SK-N-MC (cell line): ENCODE measurements around the gene MYO18B.

Source experiments
- DNase-seq: peaks from one replicate; pipeline ENCODE4 v3.0.0-alpha.2; 2011; ENCODE audit warnings: low read depth, low spot score
- H3K27ac ChIP-seq: fragments of 200-600 bp; sonication (generic); 2 replicates; pipeline ENCODE4 v1.5.1; 2016; ENCODE audit warnings: mixed run types
- H3K36me3 ChIP-seq: fragments of 200-600 bp; sonication (generic); 2 replicates; pipeline ENCODE4 v1.6.1; 2017; ENCODE audit warnings: antibody characterized with exemption, low read length, mixed read lengths; ENCODE audit not compliant: insufficient read depth
- H3K4me3 ChIP-seq: fragments of 200-600 bp; sonication (generic); 2 replicates; pipeline ENCODE4 v1.5.1; 2016
- H3K9ac ChIP-seq: fragments of 200-600 bp; sonication (generic); 2 replicates; pipeline ENCODE4 v1.8.0; 2017; ENCODE audit warnings: mixed run types, mixed read lengths; ENCODE audit not compliant: insufficient read length
- H3K9me3 ChIP-seq: fragments of 200-600 bp; sonication (generic); 2 replicates; pipeline ENCODE4 v1.6.1; 2017; ENCODE audit warnings: low read depth, mild to moderate bottlenecking, antibody characterized with exemption, low read length, moderate library complexity, mixed read lengths
- EZH2 ChIP-seq: fragments of 200-600 bp; sonication (generic); IDR thresholded peaks from one replicate; pipeline ENCODE4 v1.6.1; 2017; ENCODE audit warnings: antibody characterized with exemption
- FOXP2 ChIP-seq: optimal IDR thresholded peaks from 2 replicates; pipeline ENCODE3; 2011; ENCODE audit warnings: mild to moderate bottlenecking, moderate library complexity; ENCODE audit not compliant: insufficient read depth; ENCODE audit errors: extremely low read length, control extremely low read depth
- POLR2AphosphoS5 ChIP-seq: IDR thresholded peaks from 2 replicates; pipeline ENCODE4 v1.6.1; 2012; ENCODE audit warnings: mild to moderate bottlenecking, low read depth, low read length, borderline replicate concordance

MYO18B gene

DNA sequence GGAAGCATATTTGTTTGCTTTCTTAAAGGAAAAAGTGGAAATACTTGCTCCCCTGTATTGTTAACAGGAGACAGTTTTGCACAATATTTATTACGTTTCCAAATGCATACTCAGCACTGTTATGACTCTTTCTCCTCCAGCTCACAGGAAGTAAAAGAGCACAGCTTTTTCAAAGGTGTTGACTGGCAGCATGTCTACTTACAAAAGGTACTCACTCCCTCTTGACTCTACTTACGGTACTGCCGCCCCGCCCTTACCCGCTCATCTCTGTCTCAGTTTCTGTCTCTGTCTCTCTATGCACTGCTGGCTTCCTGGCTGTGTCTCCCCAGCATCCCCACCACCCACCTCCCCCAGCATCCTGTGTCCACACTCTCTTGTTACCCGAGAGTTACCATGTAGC, 32.2 kb upstream of the MYO18B start:
- no peak for DNase-seq
- H3K27ac ChIP-seq: no peak overlapping the region
- no peak overlapping the region for H3K4me3 ChIP-seq
- no peaks in the 10 kb centered on the region for H3K9me3 ChIP-seq
- H3K36me3 ChIP-seq: no peaks in the 10 kb centered on the region
- TF ChIP-seq POLR2AphosphoS5 (no peak), EZH2 (no peak), FOXP2 (no peak)
- H3K9ac ChIP-seq: no peak overlapping the region

DNA sequence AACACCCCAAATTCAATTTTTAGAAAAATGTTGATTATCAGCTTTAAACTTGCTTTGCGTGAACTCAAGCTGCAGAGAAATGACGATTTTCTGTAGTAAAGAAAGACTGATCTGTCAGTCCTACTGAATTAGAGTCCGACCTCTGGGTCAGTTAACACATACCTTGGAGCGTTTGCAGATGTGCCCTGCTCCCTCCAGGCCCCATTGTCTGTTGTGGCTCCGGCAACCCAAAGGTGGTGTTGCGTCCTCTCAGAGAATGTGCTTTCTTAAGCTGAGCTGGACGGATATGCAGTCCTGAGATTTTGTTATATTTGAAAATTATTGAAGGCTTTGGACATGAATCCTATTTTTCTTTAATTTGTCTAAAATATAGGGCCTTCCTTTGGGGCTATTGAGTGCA, 31.5 kb upstream of the MYO18B start:
- Histone ChIP-seq H3K27ac (no peak overlapping the region), H3K36me3 (no peaks in the 10 kb centered on the region), H3K9ac (no peak overlapping the region), H3K9me3 (no peaks in the 10 kb centered on the region), H3K4me3 (no peak overlapping the region)
- TF ChIP-seq POLR2AphosphoS5 (no peak), FOXP2 (no peak), EZH2 (no peak)
- DNase-seq: no peak

DNA sequence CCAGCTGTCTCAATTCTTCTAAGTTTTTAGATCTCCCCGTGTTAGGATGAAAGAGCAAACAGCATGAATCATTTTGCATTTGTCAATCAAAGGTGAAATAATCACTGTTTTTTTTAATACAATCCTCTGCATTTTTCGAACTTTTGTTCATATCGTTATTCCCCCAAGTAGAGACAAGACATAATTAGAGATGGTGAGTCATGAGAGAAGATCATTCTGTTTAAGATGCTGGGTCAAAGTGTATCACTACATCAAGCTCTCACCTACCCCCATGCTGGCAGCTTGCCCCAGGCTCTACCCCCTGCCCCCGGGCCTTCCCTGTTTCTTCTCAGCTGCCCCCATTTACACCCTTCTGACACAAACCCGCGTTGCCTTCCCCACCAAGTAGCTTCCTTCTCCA, 30.5 kb upstream of the MYO18B start:
- Histone ChIP-seq H3K4me3 (no peak overlapping the region), H3K27ac (no peak overlapping the region), H3K9me3 (no peaks in the 10 kb centered on the region), H3K36me3 (no peaks in the 10 kb centered on the region), H3K9ac (no peak overlapping the region)
- no peak for DNase-seq
- TF ChIP-seq POLR2AphosphoS5: no peak
- TF ChIP-seq FOXP2: no peak
- no peak for TF ChIP-seq EZH2

DNA sequence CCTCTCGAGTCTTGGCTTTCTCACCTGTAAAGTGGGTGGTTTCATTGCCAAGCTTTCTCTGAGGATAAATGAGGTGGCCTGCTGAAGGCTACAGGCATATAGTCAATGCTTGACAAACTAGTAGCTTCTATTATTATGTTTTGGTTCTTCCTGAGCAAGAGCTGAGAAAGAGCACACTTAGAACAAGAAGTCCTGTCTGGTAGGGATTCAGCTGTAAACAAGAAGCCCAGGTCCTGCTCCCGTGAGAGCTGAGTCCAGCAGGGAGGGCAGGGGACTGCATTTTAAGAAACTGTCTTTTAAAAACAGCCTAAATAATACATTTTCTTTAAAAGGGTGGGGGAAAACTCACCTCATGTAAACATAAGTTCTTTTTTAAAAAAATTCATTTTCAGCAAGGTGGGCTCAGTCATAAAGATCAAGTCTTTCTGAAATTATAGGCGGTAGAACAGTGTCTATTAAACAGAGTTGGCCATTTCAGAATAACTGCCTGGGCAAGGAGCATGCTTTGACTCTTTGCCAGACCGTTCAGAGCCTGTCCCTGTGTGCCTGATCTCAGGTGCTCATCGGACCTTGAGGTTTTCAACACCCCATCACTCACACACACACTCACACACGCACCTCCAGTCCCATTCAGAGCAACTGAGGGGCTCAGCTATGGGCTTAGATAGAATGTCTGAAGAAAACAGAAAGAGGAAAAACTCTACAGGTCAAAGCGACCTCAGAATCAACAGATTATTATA, 29.2 kb upstream of the MYO18B start:
- no peak overlapping the region for H3K4me3 ChIP-seq
- no peak for DNase-seq
- TF ChIP-seq EZH2 (no peak), POLR2AphosphoS5 (no peak), FOXP2 (no peak)
- no peaks in the 10 kb centered on the region for H3K36me3 ChIP-seq
- H3K9me3 ChIP-seq: no peaks in the 10 kb centered on the region
- no peak overlapping the region for H3K9ac ChIP-seq
- no peak overlapping the region for H3K27ac ChIP-seq

DNA sequence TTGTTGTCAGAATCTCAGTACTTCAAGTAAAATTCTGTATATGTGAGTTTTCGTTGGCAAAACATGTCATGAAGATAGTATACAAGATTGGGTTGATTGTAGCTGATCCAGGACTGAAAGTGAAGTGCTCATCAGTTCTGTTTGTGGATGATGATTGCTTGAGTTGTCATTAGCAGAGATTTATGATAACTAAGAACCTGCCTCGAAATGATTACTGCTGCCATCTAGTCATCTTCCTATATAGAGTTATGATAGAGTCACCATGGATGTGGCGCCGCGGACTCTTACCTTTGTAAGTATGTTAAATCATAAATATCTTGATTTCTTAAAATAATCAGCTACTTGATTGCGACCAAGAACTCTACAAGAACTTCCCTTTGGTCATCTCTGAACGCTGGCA, 27.9 kb upstream of the MYO18B start:
- no peak for DNase-seq
- Histone ChIP-seq H3K9ac (no peak overlapping the region), H3K36me3 (no peaks in the 10 kb centered on the region), H3K4me3 (no peak overlapping the region), H3K9me3 (no peaks in the 10 kb centered on the region), H3K27ac (no peak overlapping the region)
- TF ChIP-seq EZH2 (no peak), FOXP2 (no peak), POLR2AphosphoS5 (no peak)

DNA sequence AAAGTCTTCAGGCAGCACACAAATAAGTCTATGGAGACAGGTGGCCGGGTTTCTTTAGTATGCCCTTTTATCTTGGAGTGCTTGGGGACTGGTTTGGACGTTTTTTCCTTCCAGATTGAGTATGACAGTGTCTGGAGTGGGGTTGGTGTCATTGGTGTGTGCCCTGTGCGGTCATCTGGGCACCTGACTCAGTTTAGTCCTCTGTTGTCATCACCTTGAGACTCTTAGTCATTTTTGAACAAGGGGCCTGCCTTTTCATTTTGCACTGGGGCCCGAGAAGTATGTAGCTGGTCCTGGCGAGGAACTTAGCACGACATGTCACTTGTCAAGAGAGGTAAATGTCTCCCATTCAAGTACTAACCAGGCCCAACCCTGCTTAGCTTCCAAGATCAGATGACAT, 27.2 kb upstream of the MYO18B start:
- Histone ChIP-seq H3K9me3 (no peaks in the 10 kb centered on the region), H3K4me3 (no peak overlapping the region), H3K9ac (no peak overlapping the region), H3K36me3 (no peaks in the 10 kb centered on the region), H3K27ac (no peak overlapping the region)
- DNase-seq: no peak
- no peak for TF ChIP-seq EZH2

DNA sequence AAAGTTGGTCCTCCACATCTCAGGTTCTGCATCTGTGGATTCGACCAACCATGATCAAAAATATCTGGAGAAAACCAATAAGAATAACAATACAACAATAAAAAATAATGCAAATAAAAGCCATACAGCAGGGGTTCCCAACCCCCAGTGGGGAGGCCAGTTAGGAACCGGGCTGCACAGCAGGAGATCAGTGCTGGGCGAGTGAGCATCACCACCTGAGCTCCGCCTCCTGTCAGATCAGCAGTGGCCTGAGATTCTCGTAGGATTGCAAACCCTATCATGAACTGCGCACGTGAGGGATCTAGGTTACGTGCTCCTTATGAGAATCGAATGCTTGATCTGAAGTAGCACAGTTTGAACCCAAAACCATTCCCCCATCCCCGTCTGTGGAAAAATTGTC, 25.4 kb upstream of the MYO18B start:
- Histone ChIP-seq H3K36me3 (no peaks in the 10 kb centered on the region), H3K4me3 (no peak overlapping the region), H3K9ac (no peak overlapping the region), H3K9me3 (no peaks in the 10 kb centered on the region), H3K27ac (no peak overlapping the region)
- no peak for DNase-seq
- no peak for TF ChIP-seq EZH2
- no peak for TF ChIP-seq POLR2AphosphoS5
- no peak for TF ChIP-seq FOXP2

DNA sequence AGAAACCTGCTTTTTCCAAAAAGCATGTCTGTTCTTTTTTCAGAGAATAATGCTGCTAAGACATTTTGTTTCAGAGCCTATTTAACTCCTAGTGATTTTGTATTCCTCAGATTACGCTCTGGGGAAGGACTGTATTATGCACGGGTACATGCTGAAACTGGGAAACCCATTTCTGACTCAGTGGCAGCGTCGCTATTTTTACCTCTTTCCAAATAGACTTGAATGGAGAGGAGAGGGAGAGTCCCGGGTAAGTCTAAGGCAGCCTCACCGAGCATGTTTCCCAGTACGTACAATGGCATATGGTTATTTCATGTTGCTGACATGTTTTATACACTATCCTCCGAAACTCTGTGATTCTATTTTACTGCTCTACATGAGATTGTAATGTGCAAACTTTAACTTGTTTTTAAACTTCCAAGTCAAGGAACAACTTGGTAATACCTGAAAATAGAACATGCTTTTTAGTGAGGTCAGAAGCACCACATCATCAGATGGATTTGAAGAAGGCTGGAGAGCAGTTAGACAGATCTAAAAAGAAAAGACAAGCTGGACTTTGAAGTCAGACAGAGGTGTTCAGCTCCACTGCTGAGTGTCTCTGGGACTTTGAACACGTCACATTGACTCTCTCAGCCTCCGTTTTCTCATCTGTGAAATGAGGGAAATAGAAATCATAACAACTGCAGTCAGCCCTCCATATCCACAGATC, 23.7 kb upstream of the MYO18B start:
- Histone ChIP-seq H3K27ac (no peak overlapping the region), H3K36me3 (no peaks in the 10 kb centered on the region), H3K4me3 (no peak overlapping the region), H3K9ac (no peak overlapping the region), H3K9me3 (no peaks in the 10 kb centered on the region)
- DNase-seq: no peak
- TF ChIP-seq POLR2AphosphoS5 (no peak), EZH2 (no peak), FOXP2 (no peak)

DNA sequence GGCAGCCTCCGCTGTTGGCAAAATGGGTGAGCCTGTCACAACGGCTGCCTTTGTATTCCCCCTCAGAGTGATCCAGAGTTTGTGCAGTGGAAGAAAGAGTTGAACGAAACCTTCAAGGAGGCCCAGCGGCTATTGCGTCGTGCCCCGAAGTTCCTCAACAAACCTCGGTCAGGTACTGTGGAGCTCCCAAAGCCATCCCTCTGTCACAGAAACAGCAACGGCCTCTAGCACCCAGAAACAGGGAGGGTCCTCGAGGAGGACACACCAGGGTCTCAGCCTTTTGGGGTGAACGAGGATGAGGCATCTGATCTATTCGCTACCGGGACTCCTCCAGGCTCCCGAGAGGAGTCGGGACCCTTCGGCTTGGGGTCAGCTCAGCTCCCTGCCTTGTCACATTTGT, 19.8 kb upstream of the MYO18B start:
- H3K27ac ChIP-seq: no peak overlapping the region
- TF ChIP-seq POLR2AphosphoS5 (no peak), FOXP2 (no peak), EZH2 (no peak)
- no peak for DNase-seq

More for the DNA sequence above, 19.8 kb upstream of the MYO18B start:
- Histone ChIP-seq H3K9ac (no peak overlapping the region), H3K36me3 (no peaks in the 10 kb centered on the region), H3K9me3 (no peaks in the 10 kb centered on the region), H3K4me3 (no peak overlapping the region)
